Measurements from ENCODE around the gene CREBL2. TPM values are rescaled to one million over a fixed set of nuclear protein-coding genes. Genes with fewer than 3 reads are reported as not detected.
A peak's percentile ranks its signal among the peaks of the same experiment; 100 is the strongest.

The CREBL2 gene
- total RNA-seq, 1 experiment from 2014 or later: 37.3 TPM

- DNase-seq (ENCODE audit: low read depth): no peak
These were observed 64.9 kb downstream of the CREBL2 start for GRCh38 chr12:12676605-12677004.

GRCh38 chr12:12681061-12681765 is 69.5 kb downstream of the CREBL2 start:
- no peak for DNase-seq (ENCODE audit: low read depth)

GRCh38 chr12:12682284-12682683 is 70.6 kb downstream of the CREBL2 start:
- DNase-seq (ENCODE audit: low read depth): no peak

- DNase-seq (ENCODE audit: low read depth): no peak
These were observed 71.5 kb downstream of the CREBL2 start for GRCh38 chr12:12683136-12683697.

GRCh38 chr12:12683725-12684124 is 72.0 kb downstream of the CREBL2 start:
- DNase-seq (ENCODE audit: low read depth): no peak

- peak; percentile 45 for DNase-seq (ENCODE audit: low read depth)
These were observed 72.9 kb downstream of the CREBL2 start for GRCh38 chr12:12684375-12685106.

GRCh38 chr12:12685305-12685704 is 73.6 kb downstream of the CREBL2 start:
- no peak for DNase-seq (ENCODE audit: low read depth)

- DNase-seq (ENCODE audit: low read depth): no peak
These were observed 74.8 kb downstream of the CREBL2 start for GRCh38 chr12:12686472-12686871.

GRCh38 chr12:12686925-12687324 is 75.2 kb downstream of the CREBL2 start:
- DNase-seq (ENCODE audit: low read depth): no peak

GRCh38 chr12:12689647-12690300 is 78.1 kb downstream of the CREBL2 start:
- peak; percentile 33 for DNase-seq (ENCODE audit: low read depth)

- no peak for DNase-seq (ENCODE audit: low read depth)
These were observed 79.9 kb downstream of the CREBL2 start for GRCh38 chr12:12691549-12691948.

GRCh38 chr12:12693111-12693671 is 81.5 kb downstream of the CREBL2 start:
- peak; percentile 65 for DNase-seq (ENCODE audit: low read depth)

Other genes starting within 250 kb of the CREBL2 start
- gene DUSP16, start 49.0 kb upstream of the CREBL2 start, total RNA-seq (2014; rRNA removed; shearing (Covaris generic)): 11.1 and 13.3 TPM in 2 replicates
- 5.2 and 7.1 TPM in 2 replicates for gene GPR19, start 84.3 kb downstream of the CREBL2 start, total RNA-seq (2014; rRNA removed; shearing (Covaris generic))
- 34.8 and 48.4 TPM in 2 replicates for gene CDKN1B, start 105.5 kb downstream of the CREBL2 start, total RNA-seq (2014; rRNA removed; shearing (Covaris generic))
- 16.9 and 18.9 TPM in 2 replicates for gene APOLD1, start 173.8 kb downstream of the CREBL2 start, total RNA-seq (2014; rRNA removed; shearing (Covaris generic))
- gene DDX47, start 201.5 kb downstream of the CREBL2 start, total RNA-seq (2014; rRNA removed; shearing (Covaris generic)): 125 and 149 TPM in 2 replicates

Data from M059J (cell line).